WTC11 (cell line): ENCODE data around the gene LRMDA.

Experiments
- IRF2 ChIP-seq: sonication (generic); formaldehyde crosslinking; IDR thresholded peaks from 2 replicates; pipeline ENCODE4 v1.8.0; 2022; ENCODE audit warnings: low read depth, missing genetic modification reagents, borderline replicate concordance
- MAX ChIP-seq: sonication (generic); formaldehyde crosslinking; IDR thresholded peaks from 2 replicates; pipeline ENCODE4 v1.8.0; 2022; ENCODE audit warnings: mild to moderate bottlenecking, missing genetic modification reagents
- SOX15 ChIP-seq: fragments of 250-450 bp; sonication (Bioruptor Pico); IDR thresholded peaks from 2 replicates; pipeline ENCODE4 v1.9.0; 2021; ENCODE audit warnings: mild to moderate bottlenecking
- ZNF671 ChIP-seq: fragments of 250-450 bp; sonication (Bioruptor Pico); IDR thresholded peaks from 2 replicates; pipeline ENCODE4 v1.8.0; 2021; ENCODE audit warnings: mild to moderate bottlenecking
- TF ChIP-seq, protein P1 (sequence below): sonication (generic); formaldehyde crosslinking; IDR thresholded peaks from 2 replicates; pipeline ENCODE4 v1.8.0; 2022; ENCODE audit warnings: mild to moderate bottlenecking, missing genetic modification reagents
- TF ChIP-seq, protein P2 (sequence below): sonication (generic); formaldehyde crosslinking; IDR thresholded peaks from 2 replicates; pipeline ENCODE4 v1.8.1; 2023; ENCODE audit warnings: mild to moderate bottlenecking, missing genetic modification reagents
- TF ChIP-seq, protein P3 (sequence below): fragments of 200-600 bp; IDR thresholded peaks from 2 replicates; pipeline ENCODE4 v1.8.0; 2022; ENCODE audit warnings: antibody characterized with exemption

GRCh38 chr10:76581506-76582256, 1150.3 kb downstream of the LRMDA start:
- no peak for TF ChIP-seq SOX15 (CRISPR knock-in tag)
- TF ChIP-seq, protein P1, sequence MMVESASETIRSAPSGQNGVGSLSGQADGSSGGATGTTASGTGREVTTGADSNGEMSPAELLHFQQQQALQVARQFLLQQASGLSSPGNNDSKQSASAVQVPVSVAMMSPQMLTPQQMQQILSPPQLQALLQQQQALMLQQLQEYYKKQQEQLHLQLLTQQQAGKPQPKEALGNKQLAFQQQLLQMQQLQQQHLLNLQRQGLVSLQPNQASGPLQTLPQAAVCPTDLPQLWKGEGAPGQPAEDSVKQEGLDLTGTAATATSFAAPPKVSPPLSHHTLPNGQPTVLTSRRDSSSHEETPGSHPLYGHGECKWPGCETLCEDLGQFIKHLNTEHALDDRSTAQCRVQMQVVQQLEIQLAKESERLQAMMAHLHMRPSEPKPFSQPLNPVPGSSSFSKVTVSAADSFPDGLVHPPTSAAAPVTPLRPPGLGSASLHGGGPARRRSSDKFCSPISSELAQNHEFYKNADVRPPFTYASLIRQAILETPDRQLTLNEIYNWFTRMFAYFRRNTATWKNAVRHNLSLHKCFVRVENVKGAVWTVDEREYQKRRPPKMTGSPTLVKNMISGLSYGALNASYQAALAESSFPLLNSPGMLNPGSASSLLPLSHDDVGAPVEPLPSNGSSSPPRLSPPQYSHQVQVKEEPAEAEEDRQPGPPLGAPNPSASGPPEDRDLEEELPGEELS (CRISPR knock-in tag) = no peak
- no peak for TF ChIP-seq IRF2 (CRISPR knock-in tag)
- TF ChIP-seq, protein P2, sequence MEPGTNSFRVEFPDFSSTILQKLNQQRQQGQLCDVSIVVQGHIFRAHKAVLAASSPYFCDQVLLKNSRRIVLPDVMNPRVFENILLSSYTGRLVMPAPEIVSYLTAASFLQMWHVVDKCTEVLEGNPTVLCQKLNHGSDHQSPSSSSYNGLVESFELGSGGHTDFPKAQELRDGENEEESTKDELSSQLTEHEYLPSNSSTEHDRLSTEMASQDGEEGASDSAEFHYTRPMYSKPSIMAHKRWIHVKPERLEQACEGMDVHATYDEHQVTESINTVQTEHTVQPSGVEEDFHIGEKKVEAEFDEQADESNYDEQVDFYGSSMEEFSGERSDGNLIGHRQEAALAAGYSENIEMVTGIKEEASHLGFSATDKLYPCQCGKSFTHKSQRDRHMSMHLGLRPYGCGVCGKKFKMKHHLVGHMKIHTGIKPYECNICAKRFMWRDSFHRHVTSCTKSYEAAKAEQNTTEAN (CRISPR knock-in tag) = no peak
- no peak for TF ChIP-seq MAX (CRISPR knock-in tag)
- no peak for TF ChIP-seq ZNF671 (CRISPR knock-in tag)
- TF ChIP-seq, protein P3, sequence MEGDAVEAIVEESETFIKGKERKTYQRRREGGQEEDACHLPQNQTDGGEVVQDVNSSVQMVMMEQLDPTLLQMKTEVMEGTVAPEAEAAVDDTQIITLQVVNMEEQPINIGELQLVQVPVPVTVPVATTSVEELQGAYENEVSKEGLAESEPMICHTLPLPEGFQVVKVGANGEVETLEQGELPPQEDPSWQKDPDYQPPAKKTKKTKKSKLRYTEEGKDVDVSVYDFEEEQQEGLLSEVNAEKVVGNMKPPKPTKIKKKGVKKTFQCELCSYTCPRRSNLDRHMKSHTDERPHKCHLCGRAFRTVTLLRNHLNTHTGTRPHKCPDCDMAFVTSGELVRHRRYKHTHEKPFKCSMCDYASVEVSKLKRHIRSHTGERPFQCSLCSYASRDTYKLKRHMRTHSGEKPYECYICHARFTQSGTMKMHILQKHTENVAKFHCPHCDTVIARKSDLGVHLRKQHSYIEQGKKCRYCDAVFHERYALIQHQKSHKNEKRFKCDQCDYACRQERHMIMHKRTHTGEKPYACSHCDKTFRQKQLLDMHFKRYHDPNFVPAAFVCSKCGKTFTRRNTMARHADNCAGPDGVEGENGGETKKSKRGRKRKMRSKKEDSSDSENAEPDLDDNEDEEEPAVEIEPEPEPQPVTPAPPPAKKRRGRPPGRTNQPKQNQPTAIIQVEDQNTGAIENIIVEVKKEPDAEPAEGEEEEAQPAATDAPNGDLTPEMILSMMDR = no peak
